DMS79 (cell line): ENCODE measurements around the gene ENG.
"Not testable (repeated sequence)": the region's sequence is repeated elsewhere in the genome, so short reads cannot be mapped to it uniquely, and the experiment has no call there.

ENCODE experiments used
- DNase-seq: peaks from one replicate; lab custom pipeline; 2025; lab: John Stamatoyannopoulos, UW

The ENG gene

DNA sequence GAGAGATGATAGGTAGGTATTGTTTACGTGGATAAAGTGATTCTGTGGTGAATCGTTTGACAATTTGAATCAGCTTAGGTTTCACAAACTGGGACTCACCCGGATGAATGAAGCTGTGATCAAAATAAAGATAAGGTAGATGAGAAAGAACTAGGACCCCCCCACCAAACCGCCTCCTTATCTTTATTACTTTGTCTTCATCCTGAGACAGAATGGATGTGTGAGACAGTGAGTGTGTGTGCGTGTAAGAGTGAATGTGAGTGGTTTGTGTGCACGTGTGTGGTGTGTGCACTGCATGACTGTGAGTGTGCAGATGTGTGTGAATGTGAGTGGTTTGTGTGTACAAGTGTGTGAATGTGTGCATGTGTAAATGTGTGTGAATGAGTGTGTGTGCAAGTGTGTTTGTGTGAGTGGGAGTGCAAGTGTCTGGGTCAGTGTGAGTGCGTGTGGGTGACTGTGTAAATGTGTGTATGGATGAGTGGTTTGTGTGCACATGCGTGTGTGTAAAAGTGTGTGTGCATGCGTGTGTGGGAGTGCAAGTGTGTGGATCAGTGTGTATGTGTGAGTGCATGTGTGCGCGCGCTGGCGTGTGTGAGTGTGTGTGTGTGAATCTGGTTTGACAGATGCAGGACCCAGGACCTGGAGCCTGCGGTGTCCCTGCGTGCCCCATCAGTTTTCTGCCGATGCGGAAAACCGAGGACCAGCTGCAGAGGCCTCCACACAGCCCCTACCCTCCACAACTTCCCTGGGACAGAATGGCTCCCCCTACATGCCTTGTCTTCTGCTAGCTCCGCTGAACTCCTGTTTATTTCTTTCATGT is 11.4 kb upstream of the ENG start:
- DNase-seq: no peak

DNA sequence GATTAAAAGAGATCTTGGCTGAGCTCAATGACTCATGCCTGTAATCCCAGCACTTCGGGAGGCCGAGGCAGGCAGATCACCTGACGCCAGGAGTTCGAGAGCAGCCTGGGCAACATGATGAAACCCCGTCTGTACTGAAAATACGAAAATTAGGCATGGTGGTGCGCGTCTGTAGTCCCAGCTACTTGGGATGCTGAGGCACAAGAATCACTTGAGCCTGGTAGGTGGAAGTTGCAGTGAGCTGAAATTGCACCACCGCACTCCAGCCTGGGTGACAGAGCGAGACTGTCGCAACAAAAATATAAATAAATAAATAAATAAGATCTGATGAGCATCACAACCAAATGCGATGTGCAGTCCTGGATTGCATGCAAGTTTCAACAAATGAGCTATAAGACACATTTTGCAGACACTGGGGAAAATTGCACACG is 8.7 kb upstream of the ENG start:
- no peak for DNase-seq

DNA sequence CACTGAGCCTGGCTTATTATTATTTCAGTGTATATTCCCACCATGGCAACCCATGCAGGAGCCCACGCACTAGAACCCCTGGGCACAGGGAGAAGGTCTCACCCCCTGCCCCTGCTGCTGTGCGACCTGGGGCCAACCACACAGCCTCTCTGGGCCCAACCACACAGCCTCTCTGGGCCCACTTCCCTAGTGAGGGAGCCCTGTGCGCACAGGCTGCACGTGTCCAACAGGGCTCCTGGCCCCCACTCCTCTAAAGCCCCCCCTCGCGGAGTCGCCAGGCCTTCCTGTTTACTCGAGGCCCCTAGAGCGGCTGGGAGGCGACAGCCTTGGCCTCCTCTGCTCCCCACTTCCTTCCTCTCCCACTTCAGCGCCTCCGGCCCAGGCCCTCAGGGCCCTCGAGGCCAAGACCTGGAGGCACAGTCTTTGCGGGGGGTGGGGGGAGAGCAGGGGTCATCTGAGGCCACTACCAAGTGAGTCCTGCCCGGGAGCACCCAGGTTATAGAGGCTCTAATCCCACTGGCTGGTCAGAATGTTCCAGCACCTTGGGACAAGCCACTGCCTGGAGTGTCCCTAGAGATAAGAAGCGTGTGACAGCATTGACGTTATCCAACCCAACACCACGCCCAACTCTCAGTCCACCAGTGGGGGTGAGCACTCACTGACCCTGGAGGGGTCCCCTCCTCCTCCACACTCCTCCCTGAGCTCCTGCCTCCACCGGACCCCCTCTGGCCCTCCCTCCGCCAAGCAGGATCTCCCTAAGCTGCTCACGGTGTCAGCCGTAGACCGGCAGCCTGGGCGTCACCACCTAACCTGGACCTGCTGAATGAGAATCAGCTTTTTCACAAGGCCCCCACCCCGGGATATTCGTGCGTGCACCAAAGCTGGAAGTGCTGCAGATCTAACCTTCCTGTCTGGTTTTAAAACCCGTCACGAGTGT is 7.9 kb upstream of the ENG start:
- DNase-seq: no peak

DNA sequence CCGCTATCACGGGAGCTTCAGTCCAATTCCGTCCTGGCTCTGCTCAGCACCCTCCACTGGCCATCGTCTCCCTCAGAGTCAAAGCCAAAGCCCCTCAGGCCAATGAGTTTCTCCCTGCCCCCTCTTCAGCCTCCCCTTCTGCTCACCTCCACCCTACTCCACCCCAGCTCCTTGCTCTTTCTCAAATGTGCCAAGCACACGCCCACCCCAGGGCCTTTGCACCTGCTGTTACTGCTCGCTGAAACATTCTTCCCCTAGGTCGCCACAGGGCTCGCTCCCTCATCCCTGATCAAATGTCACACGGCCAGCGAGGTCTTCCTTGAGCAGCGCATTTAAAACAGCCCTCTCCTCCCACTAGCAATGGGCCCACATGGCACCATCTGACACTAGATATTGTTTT is 6.3 kb upstream of the ENG start:
- DNase-seq: no peak

DNA sequence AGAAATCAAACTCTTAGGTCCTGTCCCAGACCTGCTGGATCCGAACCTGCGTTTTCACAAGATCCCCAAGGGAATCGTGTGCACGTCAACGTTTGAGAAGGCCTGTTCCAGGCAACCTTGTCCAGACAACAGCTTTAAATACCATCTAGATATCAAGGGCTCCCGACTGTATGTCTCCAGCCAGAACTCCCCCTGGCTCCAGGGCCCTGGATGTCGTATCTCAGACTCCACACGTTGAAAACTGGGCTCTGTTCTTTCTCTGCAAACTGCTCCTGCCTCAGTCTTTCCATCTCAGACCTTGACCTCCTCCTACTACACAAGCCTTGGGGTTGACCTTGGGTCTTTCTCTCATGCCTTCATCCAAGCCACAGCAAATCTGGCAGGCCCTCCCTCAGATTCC is 5.8 kb upstream of the ENG start:
- no peak for DNase-seq

DNA sequence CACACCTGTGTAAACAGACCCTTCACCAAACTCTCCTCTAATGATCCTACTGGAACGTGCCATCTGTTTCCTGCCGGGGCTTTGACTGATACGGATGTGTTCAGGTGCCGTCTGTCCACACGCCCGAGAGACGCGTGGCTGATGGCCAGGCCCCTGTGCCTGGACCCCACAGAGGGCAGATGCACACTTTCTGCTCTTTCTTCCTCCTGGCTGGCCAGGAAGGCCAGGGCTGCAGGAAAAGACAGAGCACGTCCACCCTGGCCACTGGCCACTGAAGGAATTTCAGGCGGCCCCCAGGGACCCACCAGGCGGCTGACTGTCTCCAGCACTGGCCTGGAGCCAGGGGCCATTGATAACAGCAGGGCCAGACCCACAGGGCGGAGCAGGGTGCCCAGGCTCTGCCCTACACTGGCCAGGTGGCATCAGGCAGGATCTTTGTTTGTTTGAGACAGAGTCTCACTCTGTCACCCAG is 3.6 kb upstream of the ENG start:
- DNase-seq: no peak

DNA sequence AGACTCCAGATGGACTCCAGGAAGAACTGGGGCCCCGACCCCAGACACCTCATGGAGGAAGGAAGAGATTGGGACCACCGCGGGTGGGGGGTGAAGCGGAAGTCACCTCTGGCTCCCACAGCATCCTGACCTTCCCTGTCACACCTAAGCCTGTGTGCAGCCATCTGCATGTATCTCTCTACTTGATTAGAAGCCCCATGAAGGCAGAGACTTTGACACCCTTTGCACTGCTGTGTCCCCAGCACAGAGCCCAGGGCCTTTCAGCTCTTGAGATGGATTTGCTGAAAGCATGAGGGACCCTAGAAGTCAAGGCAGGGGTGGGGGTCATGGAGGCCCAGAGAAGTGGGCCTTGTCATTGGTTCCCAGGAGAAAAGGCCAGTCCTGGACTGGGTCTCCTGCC is 2.8 kb upstream of the ENG start:
- no peak for DNase-seq

DNA sequence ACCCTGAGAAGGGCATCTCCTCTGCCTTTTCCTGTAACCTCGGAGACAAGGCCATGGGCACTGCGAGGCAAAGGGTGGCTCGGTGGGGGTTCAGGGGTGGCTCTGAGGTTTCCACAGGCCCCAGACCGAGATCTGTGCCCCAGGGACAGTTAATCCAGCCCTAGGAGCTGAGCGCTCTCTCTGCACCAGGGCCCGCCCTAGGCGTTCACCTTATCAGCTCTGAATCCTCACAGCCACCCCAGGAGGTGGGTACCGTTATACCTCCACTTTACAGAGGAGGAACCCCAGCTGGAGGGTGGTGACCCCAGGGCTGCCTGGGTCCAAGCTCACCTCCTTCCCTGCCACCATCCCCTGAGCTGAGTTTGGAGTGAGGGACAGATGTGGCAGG is 2.3 kb upstream of the ENG start:
- DNase-seq: no peak

DNA sequence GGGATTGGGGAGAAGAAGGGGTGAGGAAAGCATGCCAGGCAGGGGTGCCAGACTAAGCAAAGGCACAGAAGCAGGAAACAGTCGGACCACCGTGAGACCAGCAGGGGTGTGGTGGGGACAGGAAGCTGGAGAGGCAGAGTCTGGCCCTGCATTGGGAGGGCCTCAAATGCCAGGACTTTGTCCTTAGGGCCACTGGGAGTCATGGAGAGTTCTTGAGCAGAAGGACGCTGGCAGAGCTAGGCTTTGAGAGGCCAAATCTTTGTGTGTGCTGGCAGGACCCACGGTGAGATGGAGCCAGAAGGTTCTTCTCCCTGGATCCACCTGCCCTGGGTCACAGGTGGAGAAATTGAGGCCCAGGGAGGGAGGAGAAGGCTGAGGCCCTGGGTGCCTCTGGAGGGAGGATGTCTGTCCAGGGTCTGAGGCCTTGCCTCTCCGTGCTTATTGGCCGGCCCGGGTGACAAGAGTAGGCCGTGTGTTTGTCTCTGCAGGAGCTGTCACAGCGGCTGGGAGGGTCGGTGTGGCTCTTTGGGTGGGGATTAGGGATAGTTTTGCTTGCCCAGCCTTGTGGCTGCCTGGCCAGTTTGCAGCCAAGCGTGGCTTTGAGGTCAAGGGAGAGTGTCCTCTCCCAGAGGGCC is 1.8 kb upstream of the ENG start:
- DNase-seq: no peak

DNA sequence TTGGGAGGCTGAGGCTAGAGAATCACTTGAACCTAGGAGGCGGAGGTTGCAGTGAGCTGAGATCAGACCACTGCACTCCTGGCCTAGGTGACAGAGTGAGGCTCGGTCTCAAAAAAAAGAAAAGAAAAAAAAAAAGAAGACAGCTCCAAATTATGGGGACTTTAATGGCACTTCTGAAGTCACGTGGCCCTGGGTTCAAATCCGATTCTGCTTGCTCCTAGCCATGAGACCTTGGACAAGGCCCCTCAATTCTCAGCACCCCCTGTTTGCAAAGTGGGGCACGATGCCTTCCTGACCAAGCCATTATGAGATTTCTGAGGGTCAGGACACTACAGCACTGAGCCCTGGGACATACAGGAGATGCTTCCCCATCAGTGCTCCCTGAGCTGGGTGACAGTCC is 1.1 kb upstream of the ENG start:
- no peak for DNase-seq

DNA sequence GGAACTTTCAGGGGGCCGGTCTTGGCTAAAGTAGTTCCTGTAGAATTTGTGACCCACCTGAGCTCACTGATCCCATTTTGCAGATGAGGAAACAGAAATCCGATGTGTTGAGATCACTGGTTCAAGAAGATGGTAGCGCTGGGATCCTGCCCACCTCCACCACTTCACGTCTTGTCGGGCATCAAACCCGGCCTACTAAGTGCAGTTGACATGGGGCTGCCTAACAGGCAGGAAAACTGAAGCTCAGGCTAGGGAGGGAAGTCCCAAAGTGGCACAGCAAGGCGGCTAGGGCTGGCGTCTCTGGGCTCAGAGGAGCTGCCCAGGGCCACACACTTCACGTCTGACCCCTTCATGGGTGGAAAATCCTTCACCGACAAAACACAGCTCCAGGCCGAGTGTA is 502 bp upstream of the ENG start:
- DNase-seq: no peak

DNA sequence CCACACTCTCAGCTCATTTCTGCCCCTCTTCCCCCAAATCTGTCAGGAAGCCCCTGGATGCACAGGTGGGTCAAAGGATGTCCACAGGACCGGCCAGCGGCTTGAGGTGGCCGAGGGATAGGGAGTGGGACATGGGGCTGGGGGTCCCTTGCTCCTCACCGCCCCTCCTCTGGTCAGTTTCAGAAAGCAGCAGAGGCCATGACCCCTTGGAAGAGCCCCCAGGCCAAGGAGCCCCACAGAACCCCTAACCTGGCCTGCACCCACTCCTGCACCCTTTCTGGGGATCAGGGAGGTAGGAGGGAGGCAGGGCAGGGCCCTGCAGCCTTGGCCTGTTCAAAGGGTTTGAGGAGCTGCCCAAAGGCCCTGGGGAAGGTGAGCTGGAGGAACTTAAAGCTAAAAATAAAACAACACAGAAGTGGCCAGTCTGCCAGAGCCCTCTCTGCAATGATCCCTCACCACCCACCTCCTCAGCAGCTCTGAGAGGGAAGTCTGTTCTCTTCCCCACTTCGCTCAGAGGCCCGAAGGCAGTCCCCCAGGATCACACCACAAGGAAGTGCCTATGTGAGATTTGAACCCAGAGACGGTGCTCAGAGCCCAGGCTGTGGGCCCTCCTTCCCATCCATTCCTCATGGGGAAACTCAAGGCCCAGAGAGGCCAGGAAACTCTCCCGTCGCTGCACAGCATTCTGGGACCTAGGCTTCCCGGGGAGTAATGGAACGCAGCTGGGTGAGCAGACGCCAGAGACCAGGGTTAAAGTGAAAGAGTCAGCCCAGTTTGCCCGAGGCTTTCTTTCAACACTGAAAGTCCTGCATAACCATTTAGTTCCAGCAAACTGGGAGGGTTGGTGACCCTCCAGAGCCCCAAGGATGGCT is 910 bp downstream of the ENG start:
- DNase-seq: no peak

DNA sequence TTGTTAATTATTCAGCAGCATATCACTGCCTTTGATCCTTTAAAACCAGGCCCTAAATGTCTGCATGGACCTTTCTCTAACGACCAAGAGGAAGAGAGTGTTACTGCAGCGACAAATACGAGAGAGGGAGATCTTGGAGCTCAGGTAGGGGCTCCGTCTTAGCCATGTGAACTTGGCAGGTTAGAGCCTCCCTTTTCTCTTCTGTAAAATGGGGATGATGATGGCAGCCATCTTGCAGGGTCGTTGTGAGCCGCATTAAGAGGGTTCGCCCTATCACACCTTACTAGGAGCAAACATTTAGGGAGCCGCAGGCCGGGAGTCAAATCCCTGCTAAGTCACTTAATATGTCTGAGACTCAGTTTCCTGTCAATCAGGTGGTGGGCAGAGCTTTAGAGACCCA is 1.6 kb downstream of the ENG start:
- DNase-seq: no peak

DNA sequence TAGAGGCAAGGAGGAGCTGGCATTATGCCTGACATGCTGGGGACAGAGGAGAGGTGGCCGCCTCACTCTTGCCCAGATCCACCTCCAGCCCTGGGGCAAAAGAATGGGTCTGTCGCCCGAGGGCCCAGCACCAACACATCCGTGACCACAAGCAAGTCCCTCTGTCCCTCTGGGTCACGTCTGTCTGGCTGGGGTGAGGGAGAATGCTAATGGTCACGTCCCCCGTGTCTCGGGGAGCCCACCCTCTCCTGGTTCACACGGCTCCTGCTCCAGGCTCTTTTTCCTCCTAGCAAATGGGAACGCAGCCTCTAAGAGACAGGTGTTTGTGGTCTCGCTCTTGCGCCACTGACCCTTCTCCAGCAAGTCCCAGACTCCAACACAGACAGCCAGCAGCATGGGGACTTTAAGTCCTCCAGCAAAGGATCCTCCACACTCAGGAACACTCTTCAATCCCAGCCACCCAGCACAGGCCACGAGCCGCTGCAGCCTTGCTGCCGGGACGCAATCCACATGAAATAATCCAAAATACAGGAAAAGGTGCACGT is 4.1 kb downstream of the ENG start:
- no peak for DNase-seq

DNA sequence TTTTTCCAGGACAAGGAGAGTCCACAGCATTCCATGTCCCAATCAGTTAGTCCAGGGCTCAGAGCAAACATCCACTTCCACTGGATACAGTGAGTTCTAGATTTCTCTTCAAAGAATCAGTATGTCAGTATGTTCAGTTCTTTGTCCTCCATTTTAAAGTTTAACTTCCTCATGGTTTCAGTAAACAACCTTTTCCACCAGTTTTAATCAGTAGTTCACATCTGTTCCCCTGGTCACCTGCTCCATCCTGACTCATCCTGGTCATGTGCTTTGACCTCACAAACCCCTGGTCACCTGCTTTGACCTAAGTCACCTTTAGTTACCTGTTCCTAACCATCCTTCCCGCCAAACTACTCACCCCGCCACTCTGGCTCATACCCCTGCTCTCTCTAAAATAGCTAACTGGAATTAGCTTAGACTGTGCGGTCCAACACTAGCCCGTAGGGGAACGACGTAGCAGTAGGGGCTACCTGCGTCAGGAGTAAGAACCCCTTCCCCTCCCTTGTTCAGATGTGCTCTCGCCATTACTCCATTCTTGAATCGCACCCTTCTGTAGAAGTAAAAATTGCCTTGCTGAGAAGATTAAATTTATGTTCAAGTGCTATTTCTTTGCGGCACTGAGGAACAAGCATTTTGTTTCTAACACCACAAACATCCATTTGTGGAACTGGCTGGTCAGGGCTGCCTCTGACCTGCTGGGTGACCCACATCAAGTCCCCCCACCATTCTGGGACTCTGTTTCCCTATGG is 5.5 kb downstream of the ENG start:
- no peak for DNase-seq

DNA sequence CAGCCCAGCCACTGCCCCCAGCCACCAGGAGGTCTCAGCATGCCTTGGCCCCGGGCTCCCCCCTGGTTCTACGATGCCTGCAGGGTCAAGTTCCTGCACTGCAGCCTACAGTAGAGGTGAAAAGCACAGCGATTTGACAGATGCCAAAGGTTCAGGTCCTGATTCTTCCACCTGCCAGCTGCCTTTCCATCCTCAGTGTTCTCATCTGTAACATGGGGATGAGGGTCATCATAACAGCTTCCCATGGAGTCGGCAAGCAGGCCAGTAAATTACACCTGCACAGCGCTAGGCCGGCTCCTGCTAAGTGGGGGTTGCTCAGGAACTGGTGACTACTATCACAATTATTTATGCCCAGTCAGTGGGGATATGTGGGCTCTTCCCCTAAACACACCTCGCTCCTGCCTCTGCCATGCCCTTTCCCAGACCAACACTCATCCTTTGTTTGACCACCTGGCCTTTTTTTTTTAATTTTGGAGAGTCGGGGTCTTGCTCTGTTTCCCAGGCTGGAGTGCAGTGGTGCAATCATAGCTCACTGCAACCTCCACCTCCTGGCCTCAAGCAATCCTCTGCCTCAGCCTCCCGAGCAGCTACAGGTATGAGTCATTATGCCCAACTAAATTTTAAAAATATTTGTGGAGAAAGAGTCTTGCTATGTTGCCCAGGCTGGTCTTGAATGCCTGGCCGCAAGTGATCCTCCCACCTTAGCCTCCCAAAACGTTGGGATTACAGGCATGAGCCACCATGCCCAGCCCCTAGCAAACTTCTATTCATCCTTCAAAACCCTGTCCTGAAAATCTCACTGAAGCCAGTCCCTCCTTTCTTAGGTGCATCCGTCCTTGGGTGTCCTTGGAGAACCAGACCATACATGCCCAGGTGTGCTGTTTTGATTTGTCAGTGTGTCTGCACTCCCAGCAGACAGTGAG is 6.4 kb downstream of the ENG start:
- no peak for DNase-seq

DNA sequence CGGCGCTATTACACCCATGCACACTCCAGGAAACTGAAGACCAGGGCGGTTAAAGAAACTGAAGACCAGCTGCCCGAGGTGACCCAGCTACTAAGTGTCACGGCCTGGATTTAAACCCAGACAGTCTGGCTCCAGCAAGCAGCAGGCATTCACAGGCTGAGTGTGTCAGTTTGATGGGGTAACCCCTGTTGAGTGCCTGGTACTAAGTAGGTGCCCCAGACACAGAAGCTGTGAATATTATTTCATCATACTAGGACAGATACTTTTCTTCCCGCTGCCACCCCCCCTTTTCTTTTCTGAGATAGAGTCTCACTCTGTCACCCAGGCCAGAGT is 7.3 kb downstream of the ENG start:
- no peak for DNase-seq

DNA sequence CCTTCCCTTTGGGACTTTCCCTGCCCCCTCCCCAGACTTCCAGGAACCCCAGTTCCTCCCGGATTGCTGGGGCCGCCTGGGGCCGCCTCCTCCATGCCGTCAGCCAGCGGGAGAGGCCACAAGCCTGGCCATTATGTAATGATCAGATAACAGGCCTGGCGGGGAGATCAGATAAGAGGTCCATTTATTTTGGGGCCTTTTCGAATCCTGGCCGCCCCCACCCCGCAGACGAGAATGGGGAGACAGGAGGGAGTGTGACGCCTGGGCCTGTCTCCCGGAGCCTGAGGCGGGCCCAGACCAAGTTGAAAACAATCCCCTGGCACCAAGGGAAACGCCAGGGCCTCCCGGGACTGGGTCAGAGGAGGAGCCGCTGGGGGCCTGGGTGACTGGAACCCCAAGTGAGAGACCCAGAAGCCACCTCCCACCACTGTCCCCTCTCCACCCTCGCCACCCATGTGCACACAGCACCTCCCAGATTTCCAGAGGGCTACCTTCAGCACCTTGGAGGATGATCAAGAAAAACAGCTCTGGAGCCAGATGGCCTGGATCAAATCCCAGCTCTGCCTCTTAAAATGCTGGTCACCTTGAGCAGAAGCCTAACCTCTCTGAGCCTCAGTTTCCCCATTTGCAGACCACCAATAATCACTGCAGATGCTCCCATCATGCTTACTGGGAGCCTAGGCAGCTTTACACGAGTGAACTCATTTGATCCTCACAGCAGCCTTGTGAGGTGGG is 7.8 kb downstream of the ENG start:
- DNase-seq: no peak

DNA sequence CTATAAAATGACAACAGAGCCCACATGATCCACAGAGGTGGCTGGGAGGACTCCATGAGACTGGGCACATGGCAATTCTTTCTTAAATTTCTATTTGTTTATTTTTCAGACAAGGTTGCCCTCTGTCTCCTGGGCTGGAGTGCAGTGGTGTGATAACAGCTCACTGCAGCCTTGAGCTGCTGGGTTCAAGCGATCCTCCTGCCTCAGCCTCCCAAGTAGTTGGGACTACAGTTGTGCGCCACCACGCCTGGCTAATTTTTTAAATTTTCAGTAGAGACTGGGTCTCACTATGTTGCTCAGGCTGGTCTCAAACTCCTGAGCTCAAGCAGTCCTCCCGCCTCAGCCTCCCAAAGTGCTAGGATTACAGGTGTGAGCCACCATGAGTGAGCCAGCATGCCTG is 8.8 kb downstream of the ENG start:
- not testable (repeated sequence) for DNase-seq
